Measurements from ENCODE around the gene ZNF92.

DNA sequence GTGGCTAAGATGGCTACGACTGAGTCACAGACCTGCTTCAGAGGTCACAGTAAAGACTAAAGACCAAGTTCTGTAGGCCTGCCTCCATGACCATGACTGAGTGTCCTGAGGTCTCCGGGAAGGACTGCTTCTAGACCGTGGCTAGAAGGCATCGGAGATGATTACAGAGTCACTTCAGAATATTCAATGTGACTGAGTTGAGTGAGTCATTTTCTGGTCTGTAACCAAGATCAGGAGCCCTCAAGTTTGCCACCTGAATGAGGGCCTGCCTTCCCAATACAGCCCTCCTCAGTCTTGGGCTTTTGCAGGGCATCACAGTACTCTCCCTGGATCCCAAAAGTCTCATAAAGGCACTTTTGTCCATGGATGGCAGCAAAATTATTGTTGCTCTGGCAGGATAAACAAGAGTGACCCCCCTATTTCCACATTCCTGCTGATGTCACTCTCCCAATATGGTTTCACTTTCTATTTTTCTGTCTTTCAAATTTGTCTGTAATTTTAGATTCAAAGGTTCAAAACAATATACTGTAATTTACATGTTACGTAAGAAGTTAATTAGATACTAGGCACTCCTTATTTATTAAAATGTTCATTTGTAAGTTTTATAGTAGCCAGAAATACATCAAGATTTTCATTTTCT lies 47.7 kb upstream of the ZNF92 start:
- no peak for TF ChIP-seq TP53 (CRISPR knock-in tag; IDR thresholded peaks at IDR 0.05)
- TF ChIP-seq MAX (CRISPR knock-in tag; IDR thresholded peaks at IDR 0.05): no peak

Measured in WTC11 (cell line).